Activated CD4-positive, alpha-beta T cell treated with anti-CD3 and anti-CD28 coated beads, Interleukin-2, amount 50 U/mL, for 24 hours (primary cell): ENCODE results near the gene INSYN2B.
"Not testable (repeated sequence)": the region's sequence is repeated elsewhere in the genome, so short reads cannot be mapped to it uniquely, and the experiment has no call there.

Experiments used
- DNase-seq, 2 donors: peaks; one replicate each; pipeline ENCODE4 v3.0.0-alpha.2; 2020; ENCODE audit warnings: low read depth in 1 of 2, low spot score in 1 of 2

Gene INSYN2B

DNA sequence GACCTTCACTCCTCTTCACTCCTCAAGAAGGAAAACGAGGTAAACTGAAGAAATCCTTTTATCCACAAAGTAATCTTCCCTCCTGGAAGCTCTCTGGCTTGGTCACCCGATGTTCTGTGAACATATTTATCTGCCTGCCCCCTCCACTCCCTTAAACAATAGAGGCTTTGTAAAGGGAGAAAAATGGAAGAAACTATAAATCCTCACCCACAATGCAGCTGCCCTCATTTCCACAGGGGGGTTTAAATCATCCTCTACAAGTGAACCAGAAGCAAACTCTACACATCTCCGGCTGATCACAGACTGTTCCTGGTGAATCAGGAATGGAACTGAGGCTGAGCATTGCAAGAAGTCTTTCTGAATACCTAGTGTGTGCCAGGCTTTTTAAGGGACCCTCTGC is 7.2 kb downstream of the INSYN2B start:
- no peak for DNase-seq

DNA sequence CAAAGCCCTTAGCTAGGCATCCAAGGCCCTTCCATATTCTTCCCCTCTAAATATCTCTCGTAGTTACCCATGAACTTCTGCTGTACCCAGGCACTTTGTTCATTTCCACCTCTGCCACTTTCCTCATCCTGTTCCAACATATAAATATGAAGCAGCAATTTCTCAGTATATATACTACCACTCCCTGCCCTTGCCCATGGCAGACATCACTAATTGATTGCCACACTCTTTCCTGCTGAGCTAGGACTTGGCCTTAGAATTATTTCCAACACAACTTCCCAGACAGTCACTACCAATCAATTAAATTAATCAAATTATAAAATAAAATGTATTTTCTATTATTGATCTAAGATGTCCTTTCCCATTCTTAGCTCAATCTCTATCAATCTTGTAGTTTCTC is 8.5 kb downstream of the INSYN2B start:
- no peak for DNase-seq

DNA sequence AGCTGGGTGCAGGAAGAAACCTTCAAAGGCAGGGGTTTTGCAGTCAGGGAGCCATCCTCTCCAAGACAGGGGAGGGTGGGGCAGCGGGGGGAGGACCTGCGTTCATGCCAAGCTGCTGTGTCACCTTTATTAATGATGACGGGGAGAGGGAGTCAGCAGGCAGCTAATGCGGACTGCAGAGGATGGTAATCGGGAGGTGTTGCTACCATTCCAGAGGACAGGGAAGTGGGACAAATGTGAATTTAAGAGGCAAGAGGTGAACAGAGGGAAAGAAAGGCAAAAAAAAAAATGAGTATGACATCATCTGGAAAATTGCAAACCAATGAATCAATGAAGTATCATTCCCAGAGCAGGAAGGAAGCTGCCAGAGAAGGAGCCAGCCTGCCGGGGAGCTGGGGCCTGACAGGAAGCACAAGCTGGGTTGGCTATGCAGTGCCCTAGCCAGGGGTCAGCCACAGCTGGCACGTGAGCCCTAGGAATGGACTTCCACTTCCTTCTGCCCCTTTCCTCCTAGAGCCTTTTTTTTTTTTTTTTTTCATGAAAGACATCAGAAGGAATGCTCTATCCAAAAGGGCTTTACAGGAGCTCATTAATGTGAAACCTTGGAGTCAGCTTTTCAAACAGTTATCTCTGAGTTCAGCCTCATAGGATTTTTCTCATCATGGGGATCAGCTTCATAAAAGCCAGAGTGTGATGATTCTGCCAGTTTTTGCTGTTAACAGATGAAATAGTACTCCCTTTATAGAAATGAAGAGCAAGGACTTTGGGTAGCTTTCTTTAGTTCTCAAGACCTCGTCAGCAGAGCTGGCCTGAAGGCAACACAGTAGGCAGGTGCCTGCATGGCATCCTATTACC is 9.2 kb downstream of the INSYN2B start:
- DNase-seq: no peak

DNA sequence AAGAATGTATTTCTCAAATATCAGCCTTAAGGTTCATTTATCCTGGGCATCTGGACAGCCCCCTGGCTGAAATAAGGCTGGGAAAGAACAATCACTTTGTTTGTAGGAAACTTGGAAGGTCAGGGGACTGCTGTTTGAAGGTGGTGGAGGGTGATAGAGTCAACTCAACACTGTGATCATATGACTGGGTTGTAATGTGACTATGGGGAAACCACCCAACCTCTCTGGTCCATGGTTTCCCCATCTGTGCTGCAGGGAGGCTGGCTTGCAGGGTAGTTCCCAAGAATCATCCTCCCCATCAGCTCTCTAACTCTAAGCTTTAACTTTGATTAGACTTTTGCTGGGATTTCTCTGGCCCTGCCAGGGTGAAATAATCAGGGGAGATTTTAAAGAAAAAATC is 10.0 kb downstream of the INSYN2B start:
- DNase-seq: no peak

DNA sequence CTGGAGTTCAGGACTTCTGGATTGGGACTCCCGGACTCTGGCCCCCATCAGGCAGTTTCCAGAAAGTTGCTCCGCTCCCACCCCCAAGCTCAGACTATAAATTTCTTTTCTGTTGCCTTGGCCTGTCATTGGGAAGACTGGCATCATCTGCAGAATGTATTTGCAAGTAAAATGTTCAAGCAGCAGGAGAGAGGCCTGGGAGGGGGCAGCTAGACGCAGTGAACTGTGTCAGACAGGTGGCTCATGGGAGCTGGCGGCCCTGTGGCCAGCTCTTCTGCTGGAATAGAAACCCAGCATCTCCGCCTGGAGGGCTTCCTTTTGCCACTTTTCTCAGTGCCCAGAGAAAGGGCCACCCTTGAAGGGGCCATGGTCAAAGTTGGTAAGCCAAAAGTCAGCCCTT is 16.0 kb downstream of the INSYN2B start:
- no peak for DNase-seq

DNA sequence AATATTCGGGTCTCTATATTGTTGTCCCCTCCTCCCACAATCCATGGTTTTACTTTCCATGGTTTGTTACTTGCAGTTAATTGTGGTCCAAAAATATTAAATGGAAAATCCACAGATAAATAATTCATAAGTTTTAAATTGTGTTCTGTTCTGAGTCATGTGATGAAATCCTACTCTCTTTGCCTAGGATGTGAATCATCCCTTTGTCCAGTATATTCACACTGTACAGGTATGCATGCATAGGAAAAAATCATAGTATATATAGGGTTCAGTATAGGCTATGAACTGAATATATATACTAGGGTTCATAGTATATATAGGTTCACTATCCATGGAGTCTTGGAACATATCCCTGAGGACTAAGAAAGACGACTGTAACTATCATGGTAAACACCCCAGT is 19.6 kb downstream of the INSYN2B start:
- DNase-seq: no peak

DNA sequence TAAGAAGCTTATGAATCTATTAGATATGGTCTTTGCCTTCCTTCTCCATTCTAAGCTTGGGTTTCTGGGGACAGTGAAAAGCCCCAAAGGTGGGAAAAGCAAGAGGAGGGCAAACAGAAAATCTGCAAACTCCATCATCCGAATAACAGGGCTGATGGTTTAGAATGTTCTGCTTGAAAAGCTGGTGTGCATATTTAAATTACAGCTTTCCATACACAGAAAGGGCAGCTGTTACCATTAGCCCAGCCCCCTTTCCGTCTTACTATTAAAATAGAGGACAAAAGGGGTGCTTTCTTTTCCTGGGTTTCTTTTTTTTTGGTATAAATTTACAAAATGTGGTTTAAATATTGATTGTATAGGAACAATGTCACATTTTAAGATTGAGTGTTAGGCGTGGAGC is 22.0 kb downstream of the INSYN2B start:
- DNase-seq: no peak

DNA sequence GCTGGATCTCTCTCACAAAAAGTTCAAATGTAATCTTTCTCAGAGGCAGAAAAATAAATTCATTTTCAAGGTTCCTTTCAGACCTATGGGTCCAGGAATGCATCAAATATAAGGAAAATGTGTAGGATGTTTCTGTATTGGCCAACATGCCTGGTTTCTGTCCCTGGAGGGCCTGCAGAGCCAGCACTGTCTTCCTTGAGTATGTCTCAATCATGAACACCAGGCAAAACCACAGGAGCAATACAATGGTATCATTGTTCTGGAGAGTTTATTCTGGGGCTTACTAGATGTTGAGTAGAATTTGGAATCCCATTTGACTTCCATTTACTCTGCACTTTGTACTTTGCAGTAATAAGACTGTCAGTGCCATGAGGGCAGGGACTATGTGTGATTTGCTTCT is 23.5 kb downstream of the INSYN2B start:
- no peak for DNase-seq

DNA sequence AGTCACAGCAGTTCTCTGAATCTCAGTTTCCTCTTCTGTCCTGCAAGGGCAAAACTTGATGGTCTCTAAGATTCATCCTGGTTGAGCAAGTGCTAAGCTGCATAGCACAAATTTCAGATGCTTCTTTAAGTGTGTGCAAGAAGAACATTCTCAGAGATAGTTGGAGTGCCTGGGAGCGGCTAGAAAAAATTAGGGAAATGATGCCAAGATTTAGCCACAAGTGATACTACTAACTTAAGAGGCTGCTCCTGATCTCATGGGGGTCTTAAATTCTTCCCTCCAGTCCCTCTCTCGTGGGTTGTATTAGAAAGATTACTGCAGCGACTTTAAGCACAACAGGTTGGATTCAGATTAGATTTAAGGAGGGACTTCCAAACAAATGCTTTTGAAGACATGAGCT is 24.2 kb downstream of the INSYN2B start:
- DNase-seq: no peak

DNA sequence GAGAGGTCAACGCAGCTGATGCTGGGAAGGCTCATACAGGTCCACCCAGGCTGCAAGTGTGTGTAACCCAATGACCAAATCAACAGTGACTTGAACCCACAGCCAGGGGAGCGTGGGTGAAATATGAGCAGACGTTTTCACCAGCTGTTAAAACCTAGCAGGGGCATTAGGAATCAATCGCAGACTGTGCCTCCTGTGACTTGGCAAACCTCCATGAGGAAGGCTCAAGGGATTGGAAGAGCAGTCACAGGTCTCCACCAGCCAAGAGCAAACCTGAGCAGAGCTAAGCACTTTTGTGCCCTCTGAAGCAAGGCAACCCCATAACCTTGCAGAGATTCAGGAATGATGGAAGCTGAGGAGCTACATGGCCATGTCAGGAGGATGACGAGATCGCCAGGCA is 25.5 kb downstream of the INSYN2B start:
- no peak for DNase-seq

DNA sequence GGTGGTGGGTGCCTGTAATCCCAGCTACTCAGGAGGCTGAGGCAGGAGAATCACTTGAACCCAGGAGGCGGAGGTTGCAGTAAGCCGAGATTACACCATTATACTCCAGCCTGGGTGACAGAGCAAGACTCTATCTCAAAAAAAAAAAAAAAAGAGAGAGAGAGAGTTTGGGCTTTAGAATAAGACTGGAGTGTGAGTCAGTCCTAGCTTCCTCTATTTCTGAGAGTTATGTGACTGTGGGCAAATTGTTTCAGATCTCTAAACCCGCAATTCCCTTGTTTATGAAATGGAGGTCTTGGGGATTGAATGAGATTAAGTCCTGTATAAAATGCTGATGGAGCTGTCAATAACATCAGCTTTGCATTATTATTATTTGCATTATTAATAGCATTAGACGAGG is 27.1 kb downstream of the INSYN2B start:
- DNase-seq: not testable (repeated sequence)

DNA sequence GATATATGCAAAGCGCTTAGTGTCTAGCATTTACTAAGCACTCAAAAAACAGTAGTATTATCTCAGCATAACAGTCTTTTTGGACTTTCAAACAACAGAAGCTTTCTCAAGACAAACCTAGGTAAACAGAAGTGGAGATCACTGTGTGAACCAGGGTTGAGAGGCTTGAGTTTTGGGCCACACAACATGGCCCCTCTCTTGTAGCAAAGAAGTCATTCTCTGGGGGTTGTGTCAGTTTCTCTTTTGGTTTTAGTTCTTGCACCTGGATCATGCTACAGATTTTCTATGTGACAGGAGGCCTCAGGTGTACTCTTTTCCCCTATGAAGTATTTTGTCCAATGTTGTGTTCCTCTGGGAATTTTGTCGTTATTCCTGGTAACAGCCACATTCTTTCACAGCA is 30.0 kb downstream of the INSYN2B start:
- DNase-seq: no peak

DNA sequence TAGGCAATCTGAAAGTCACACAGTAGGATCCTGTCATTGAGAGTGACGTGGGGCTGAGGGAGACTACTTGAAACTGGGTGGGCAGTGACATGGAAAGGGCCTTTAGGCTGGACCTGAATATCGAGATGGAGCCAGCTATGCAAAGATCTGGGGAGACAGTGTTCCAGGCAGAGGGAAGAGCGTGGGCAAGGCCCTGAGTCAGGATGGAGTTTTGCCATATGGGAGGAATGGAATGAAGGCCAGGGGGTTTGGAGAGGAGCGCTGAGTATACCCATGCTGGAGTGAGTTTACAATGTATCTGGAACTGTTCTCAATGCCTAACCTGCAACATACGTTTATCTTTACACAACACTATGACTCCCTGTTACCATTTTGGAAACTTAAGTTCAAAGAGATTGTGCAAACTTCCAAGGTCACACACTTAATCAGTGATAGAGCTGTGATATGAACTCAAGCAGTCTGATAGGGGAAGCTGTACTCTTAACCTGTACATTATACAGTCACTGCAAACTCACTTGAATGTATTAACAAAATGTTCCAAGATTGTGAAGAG is 33.5 kb downstream of the INSYN2B start:
- no peak for DNase-seq

DNA sequence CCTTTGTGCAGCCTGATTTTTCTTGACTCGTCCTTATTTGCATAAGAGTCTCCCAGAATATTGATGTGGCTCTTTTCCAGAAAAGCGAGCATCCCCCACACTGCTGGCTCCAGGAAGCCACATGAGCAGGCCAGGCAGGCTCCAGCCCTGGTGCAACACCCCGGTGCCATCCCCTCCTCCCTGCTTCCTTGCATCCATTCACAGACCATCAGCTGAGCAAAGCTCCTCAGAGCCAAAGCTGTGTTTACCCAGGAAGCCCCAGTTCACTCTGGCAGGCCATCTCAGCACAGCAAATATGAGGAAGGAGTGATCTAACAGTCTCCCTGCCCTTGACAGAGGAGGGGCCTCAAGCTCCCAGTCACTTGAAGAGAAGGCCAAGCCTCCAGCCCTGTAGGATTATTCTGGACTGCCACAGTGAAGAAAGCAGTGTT is 34.4 kb downstream of the INSYN2B start:
- DNase-seq: no peak

DNA sequence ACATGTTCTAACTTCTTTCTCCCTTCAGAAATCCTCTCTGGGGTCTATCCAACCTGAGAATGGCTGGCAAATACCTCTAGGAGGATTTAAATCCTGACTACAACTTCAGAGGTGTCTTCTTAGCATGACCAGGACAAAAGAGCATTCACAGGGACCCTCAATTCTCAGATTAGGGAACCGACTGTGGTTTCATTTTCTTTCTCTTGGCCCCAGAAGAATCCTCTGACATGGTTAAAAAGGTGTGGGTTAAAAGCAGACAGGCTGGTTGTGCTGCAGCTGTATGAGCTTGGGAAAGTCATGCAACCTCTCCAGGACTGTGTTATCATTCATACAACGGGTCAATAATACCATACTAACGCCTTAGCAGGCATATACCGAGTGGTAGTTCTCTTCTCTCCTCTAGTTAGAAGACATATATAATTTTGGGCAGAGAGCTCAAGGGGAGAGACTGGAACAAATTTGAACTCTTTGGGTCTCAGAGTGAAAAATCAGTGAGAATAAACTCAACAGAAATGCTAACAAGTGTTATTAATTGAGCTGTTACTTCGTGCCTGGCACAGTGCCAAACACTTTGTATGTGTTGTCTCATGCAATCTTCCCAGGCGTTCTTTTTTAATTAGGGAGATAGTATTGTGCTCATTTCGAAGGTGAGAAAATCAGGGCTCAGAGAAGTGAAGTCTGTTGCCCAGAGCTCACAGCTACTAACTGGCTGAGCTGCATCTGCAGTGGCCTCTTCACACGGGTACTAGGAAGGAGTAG is 35.2 kb downstream of the INSYN2B start:
- no peak for DNase-seq

DNA sequence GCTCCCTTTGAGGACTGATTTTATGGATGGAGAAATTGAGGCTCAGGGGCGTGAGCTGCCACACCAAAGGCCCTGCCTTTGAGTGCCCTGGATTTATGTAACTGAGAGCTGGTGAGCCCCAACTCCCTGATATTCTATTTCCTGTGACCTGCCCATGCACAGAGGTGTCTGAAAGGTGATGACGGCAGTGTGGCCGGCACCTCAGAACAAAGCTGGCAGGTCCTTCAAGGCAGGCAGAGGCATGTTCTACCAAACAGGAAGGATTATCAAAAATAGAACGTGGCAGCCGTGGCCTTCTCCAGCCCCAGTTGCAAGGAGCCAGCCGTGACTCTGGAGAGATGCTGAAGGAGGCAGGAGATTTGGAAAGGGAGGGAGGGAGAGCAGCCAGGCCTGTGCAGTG is 36.2 kb downstream of the INSYN2B start:
- no peak for DNase-seq

DNA sequence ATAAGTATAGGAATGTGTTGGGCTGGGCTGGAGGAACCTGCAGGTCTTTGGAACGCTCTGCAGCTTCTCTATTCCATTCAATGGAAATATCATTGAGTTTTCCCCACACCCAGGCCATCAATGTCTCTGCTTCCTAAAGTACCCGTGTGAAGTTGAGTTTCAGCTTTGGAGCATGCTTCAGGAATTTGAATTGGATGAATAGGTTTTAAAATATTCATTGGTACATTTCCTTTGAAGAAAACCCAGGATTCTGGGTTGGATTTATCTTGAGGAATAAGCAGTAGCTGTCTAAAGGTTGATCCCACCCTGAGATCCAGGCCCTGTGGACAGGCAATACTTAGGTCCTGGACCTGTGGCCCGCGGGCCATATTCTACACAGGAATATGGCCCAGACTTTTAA is 37.3 kb downstream of the INSYN2B start:
- no peak for DNase-seq

DNA sequence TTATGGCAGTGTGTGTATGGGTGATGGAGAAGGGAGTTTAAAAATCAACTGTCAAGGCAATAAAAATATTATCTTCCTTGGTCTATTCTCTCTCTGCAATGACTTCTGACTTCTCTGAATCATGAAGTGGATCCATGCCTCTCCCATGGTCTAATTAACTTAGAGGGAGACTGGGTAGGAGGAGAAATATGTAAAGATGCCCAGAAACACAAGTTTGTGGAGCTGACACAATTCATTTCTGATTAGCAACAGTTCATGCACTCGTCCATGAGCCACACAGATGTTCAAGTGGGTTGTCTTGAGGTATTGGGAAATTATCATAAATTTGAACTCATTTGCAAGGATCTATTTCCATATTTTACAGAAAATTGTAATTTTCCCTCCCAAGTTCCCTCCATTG is 38.1 kb downstream of the INSYN2B start:
- no peak for DNase-seq

DNA sequence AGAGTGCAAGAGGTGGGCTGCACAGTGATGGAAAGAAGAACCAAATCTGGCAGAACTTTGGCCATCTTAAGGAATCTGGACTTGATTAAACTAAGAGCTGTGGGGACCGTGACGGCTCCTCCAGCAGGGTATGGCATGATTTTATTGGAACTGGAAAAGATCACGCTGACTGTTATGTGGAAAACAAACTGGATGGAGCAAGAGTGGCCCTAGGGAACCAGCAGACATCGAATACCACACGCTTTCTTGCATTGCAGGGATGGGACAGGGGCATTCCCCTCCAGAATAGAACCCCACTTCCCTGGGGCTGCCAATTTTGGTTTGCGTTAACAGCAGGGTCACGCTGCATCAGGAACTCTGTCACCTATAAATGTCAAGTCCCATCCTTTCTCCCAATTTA is 38.8 kb downstream of the INSYN2B start:
- no peak for DNase-seq

DNA sequence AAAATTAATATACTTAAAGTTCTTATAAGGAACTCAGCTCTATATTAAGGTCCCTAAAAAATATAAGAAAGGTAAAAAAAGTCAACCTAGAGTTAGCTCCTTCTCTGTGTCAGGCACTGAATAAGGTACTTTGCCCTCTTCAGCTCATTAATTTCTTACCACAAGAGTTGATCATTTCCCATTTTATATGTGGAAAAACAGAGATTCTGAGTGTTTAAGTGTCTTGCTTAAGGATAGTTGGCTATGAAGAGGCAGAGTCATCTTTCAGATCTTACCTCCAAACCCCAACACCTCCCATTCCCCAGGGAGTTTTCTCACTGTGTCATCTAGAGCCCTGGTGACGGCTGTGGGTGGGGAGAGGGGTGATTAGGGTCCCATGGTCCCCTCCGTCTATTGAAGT is 40.6 kb downstream of the INSYN2B start:
- DNase-seq: no peak

DNA sequence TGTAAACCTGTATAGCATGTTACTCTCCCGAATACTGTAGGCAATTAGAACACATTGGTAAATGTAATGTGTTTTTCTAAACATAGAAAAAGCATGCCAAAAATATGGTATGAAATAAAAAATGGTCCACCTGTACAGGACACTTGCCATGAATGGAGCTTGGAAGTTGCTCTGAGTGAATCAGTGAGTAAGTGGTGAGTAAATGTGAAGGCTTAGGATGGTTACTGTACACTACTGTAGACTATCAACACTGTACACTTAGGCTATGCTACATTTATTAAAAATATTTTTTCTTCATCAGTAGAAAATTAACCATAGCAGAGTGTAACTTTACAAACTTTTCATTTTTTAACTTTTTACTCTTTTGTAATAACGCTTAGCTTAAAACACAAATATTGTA is 41.9 kb downstream of the INSYN2B start:
- no peak for DNase-seq

DNA sequence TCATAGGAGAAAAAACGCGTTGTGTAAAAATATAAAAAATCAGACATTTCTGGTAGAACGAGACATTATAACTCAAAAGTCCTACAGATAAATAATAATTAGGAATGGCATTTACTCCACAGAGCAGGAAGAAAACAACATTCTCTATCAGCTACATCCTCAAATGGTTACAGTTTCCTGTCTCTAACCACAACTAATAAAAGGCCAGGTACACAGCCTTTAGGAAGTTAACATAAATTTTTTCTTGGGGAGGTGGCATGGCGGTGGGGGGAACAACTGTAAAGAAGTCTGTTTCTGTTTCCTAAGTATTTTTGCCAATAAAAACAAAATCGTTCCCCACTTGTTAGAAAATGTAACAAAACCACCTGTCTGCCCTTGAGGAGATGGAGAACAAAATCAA is 44.5 kb downstream of the INSYN2B start:
- no peak for DNase-seq
